ENCODE results near the gene TENM4.
A peak's percentile ranks its signal among the peaks of the same experiment; 100 is the strongest.
"Not testable (repeated sequence)": the region's sequence is repeated elsewhere in the genome, so short reads cannot be mapped to it uniquely, and the experiment has no call there.

TENM4 gene

DNA sequence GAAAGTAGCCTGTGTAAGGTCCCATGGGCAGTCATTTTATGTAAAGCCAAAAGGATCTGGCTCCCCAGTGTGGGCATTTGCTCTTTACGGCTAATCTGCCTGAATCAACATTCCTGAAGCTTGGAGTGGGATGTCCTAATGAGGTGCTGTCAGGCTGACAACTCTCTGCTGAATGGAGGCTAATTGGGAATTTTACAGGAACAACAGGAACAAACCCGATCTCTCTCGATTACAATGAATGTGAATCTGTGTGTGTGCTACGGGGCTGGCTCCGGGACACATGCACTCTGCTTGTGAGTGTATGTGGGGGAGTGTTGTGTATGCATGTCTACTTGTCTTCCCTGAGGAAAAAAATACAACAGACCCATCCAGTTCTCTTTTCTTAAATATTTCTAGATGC lies 415.2 kb downstream of the TENM4 start:
- DNase-seq (ENCODE audit: low read depth, low spot score) = peak; percentile 85

DNA sequence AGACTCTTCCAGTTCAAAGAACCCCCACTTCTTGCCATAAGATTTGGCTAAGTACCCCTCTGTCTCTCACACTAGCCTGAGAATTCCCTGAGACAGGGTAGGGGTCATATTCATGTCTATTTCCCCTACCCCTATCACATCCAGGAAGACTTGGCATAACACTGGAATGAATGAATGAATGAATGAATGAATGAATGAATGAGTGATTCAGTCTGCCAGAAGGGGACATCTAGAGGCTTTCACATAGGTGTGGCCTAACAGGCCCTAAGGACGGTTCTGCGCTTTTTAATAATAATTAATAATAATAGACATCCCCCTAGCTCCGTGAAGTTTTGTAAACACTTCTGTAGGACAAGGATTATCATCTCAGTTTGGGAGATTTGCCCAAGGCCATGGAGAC lies 415.7 kb downstream of the TENM4 start:
- DNase-seq (ENCODE audit: low read depth, low spot score) = no peak

DNA sequence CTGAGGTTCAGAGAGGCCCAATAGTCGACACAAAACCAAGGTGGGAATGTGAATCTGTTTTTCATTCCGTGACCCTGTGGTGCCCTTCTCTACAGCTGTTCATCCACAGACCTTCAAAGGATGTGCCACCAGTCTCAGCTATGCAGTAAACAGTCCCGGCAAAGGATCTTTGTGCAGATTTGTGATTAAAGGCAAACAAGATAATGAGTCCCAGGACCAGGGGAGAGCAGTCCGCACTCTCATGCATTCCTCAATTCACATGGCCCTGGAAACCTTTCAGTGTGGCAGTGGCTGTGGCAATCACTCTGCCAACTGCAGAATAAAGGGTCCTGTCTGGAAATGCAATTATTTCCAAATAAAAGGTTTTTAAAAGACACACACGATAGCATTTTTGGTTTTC lies 418.6 kb downstream of the TENM4 start:
- no peak for DNase-seq (ENCODE audit: low read depth, low spot score)

- no peak for DNase-seq (ENCODE audit: low read depth, low spot score)
Observed at GRCh38 chr11:79021601-79022000, 419.2 kb downstream of the TENM4 start.

- DNase-seq (ENCODE audit: low read depth, low spot score) = no peak
Observed at GRCh38 chr11:79019975-79020374, 420.9 kb downstream of the TENM4 start.

DNA sequence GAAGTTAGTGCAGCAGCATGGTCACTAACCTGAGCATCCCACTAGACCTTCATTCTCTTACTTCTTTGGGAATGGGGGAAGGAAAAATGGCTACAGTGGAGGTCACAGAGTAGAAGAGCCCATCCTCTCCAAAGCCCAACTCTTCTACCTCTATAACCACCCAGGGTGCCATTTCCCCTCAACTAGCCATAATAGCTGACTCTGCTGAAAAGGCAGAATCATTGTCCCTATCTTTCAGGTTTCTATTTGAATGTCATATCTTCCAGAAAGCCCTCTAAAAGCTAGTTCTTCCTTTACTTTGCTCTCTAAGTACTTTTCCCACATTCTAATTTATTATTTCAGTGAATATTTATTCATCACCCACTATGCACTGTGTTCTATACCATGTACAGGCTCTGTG lies 421.6 kb downstream of the TENM4 start:
- DNase-seq (ENCODE audit: low read depth, low spot score) = no peak

GRCh38 chr11:79018371-79018849 lies 422.4 kb downstream of the TENM4 start:
- DNase-seq (ENCODE audit: low read depth, low spot score) = no peak

GRCh38 chr11:79017811-79018210 lies 423.0 kb downstream of the TENM4 start:
- DNase-seq (ENCODE audit: low read depth, low spot score) = no peak

DNA sequence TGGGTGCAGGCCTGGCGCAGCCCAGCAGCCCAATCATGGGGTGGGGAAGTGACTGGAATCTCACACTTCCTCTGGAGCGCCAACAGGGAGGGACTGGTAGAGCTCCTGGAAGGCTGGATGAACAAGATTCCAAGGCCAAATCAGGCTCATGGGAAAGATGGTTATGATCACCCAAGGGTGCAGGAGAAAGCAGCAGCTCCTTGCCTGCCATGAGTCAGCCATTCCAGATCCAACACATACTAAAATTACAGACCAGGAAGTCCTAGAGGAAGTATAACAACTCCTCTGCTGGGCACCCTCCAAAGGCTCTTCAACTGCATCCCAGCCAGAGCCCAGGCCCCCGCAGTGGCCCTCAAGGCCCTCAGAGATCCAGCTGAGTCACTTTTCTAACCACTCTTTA lies 427.3 kb downstream of the TENM4 start:
- DNase-seq (ENCODE audit: low read depth, low spot score) = no peak

DNA sequence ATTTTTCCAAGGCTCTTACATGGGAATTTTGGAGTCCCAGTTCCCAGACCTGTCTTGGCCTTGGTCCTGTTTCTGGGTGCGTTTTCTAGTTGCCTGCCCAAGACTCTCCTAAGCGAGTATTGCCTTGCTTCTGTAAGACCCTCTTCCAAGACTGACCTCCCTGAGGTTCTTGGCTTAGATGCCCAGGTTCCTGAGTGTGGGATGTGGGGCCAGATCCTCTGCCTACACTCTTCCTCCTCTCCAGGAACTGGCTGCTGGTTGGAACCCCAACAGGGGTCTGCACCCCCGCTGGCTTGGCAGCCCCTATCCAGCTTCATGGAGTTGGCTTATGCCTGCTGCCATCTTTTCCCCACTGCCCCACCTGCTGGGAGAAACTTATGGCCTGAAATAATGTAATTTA lies 429.5 kb downstream of the TENM4 start:
- DNase-seq (ENCODE audit: low read depth, low spot score) = no peak

GRCh38 chr11:79007771-79008402 lies 432.9 kb downstream of the TENM4 start:
- no peak for DNase-seq (ENCODE audit: low read depth, low spot score)

DNA sequence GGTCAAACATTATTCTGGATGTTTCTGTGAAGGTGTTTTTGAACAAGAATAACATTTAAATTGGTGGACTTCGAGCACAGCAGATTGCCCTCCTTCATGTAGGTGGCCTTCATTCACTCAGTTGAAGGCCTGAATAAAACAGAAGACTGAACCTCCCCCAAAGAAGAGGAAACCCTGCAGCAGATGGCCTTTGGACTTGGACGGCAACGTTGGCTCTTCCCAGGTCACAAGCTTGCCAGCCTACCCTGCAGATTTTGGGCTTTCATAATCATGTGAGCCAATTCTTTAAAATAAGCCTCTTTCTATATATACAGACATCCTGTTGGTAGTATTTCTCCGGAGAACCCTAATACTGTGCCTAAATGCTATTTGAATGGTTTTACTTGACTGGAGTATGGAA lies 434.0 kb downstream of the TENM4 start:
- no peak for DNase-seq (ENCODE audit: low read depth, low spot score)

GRCh38 chr11:78996007-78996406 lies 444.8 kb downstream of the TENM4 start:
- DNase-seq (ENCODE audit: low read depth, low spot score) = no peak

DNA sequence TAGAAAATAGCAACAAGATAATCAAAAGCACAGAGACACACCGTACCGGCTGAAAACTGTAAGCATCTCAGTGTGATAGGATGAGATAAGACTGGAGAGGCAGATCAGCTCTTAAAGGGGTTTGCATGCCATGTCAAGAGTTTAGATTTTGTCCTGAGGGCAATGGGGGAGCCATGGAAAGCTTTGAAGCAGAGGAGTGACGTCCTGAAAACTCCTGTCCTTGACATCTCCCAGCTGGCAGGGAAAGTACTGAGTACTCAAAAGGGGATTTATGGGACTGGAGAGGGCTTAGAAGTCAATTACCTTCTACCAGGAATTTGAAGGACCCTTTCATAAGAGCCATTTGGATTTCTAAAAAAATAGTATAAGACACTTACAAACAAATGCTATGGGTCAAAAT lies 445.7 kb downstream of the TENM4 start:
- no peak for DNase-seq (ENCODE audit: low read depth, low spot score)

DNA sequence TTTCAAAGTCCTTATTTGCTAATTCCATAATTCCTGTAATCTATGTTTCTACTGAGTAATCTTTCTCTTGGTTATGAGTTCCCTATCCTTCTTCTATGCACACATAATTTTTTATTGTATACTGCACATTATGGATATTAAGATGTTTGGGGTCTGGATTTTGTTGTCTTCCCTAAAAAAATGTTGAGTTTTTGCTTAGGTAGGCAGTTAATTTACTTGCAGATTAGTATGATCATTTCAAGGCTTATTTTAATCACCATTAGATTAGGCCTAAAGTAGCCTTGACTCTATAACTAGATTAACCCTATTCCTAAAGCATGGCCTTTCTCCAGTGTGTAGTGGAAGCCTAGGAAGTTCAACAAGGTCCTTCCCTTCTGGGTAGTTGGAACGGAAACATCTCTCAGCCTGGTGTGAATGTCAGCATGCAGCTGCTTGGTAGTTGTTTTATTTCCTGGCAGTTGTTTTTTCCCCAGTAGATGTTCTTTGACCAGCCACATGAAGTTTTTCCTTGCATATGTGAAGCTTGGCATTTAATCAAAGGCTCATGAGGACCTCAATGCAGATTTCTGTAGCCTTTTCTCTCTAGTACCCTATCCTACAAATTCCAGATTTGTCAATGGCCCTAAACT lies 446.9 kb downstream of the TENM4 start:
- DNase-seq (ENCODE audit: low read depth, low spot score) = no peak

- no peak for DNase-seq (ENCODE audit: low read depth, low spot score)
Observed at GRCh38 chr11:78991681-78992080, 449.1 kb downstream of the TENM4 start.

GRCh38 chr11:78990261-78990660 lies 450.6 kb downstream of the TENM4 start:
- DNase-seq (ENCODE audit: low read depth, low spot score) = no peak

DNA sequence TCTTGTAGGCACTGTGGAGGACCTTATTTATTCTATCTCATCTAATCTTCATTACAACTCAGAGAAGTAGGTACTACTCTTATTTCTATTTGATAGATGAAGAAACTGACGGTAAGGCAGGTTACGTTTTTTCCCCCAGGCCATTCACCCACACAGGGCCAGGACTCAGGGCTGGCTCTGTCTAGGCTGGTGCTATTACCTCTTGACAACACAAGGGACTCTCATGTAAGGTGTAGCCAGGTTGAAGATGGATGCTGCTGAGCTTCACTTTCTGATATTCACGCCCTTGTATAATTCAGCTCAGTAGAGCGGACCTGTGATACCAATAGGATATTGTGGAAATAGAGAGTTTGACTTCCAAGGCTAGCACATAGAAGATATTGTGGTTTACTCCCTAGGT lies 453.1 kb downstream of the TENM4 start:
- DNase-seq (ENCODE audit: low read depth, low spot score) = no peak

DNA sequence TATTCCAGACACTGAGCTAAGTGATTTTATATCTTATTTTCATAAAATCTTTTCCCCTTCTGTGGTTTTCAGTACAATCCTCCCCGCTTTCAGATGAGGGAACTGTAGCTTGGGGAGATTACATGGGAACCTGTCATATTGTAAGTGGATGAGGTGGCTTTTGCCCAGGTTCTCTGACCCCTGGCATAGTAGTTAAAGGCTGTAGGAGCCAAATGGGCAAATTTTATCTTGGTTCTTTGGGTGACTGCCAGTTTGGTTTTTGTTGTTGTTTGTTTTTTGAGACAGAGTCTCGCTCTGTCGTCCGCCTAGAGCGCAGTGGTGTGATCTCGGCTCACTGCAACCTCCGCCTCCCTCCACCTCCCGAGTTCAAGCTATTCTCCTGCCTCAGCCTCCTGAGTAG lies 454.5 kb downstream of the TENM4 start:
- no peak for DNase-seq (ENCODE audit: low read depth, low spot score)

- no peak for DNase-seq (ENCODE audit: low read depth, low spot score)
Observed at GRCh38 chr11:78985663-78986062, 455.2 kb downstream of the TENM4 start.

GRCh38 chr11:78982473-78982872 lies 458.4 kb downstream of the TENM4 start:
- no peak for DNase-seq (ENCODE audit: low read depth, low spot score)

GRCh38 chr11:78981153-78981552 lies 459.7 kb downstream of the TENM4 start:
- DNase-seq (ENCODE audit: low read depth, low spot score) = no peak

- no peak for DNase-seq (ENCODE audit: low read depth, low spot score)
Observed at GRCh38 chr11:78978831-78979230, 462.0 kb downstream of the TENM4 start.

GRCh38 chr11:78977848-78978247 lies 463.0 kb downstream of the TENM4 start:
- DNase-seq (ENCODE audit: low read depth, low spot score) = not testable (repeated sequence)
